ENCODE measurements around the gene ALKBH1. TPM values are rescaled to one million over a fixed set of nuclear protein-coding genes. Genes with fewer than 3 reads are reported as not detected.

The ALKBH1 gene
- total RNA-seq, 1 donor from 2014 or later = 14.1 TPM

Other genes with a start within 250 kb of the ALKBH1 start
- gene AHSA1, start 249.9 kb downstream of the ALKBH1 start, total RNA-seq = 106 and 187 TPM in 2 replicates
- 0.14 and 0.17 TPM in 2 replicates for gene ISM2, start 209.2 kb downstream of the ALKBH1 start, total RNA-seq
- 104 and 143 TPM in 2 replicates for gene SPTLC2, start 91.4 kb downstream of the ALKBH1 start, total RNA-seq
- 127 and 179 TPM in 2 replicates for gene SLIRP, start 80 bp upstream of the ALKBH1 start, total RNA-seq
- 53.6 and 74.4 TPM in 2 replicates for gene SNW1, start 53.1 kb upstream of the ALKBH1 start, total RNA-seq
- 4.9 and 5.6 TPM in 2 replicates for gene ADCK1, start 92.1 kb upstream of the ALKBH1 start, total RNA-seq

Data from dermis blood vessel endothelial cell (primary cell).